Measurements from ENCODE around the gene FAM131C. TPM values are rescaled to one million over a fixed set of nuclear protein-coding genes. Genes with fewer than 3 reads are reported as not detected.
"Not testable (repeated sequence)": the region's sequence is repeated elsewhere in the genome, so short reads cannot be mapped to it uniquely, and the experiment has no call there.

Gene FAM131C
- total RNA-seq, 1 donor, result 0.36 TPM

DNA sequence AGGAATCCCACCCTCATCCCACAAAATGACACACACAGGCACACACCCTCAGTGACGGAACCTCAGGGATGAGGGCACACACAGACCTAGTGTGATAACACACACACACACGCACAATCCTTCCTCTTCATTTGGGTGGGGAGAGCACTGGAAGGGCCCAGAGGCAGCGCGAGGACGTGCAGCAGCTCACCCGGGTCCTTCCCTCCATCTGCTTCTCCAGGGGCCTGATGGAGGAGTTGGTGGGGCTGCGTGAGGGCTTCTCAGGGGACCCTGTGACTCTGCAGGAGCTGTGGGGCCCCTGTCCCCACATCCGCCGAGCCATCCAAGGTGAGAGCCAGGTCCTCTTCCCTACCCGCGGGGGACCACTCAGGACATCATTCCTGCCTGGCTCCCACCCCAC, 51.1 kb downstream of the FAM131C start:
- peak; percentile 29 for DNase-seq (ENCODE audit: insufficient read length, low spot score, missing footprints)
- H3K4me2 ChIP-seq (ENCODE audit: insufficient read depth, low read length), result no peak overlapping the region

DNA sequence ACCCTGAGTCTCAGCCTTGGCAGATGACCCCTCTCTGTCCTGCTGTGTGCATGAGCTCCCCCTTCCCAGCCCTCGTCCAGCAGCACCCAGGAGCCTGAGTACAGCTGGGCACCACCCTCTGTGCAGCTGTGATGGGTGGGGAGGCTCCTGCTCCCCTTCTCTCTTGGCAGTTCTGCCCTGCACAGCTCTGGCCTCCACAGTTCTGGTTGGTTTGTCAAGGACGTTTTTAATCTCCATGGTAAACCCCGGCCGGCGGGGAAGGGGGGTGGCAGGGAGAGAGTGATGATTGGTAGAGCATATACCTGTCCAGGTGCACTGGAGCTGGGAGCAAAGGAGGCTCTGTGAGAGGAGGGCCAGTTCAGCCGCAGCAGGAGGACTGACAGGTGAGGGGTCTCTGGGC, 51.8 kb downstream of the FAM131C start, which contains the start of gene CLCNKA:
TSS of gene CLCNKA (plus strand) at position 356 of the 400 bp plus-strand sequence. CDS start 584 bp downstream, outside the sequence.
- H3K4me2 ChIP-seq (ENCODE audit: insufficient read depth, low read length), result no peak within 1 kb of the TSS
- no peaks in the 10 kb centered on the region for H4K20me1 ChIP-seq (ENCODE audit: insufficient read depth, low read length)
- H3K27me3 ChIP-seq (ENCODE audit: insufficient read depth, low read length), result no peaks in the 10 kb centered on the region
- TF ChIP-seq, protein P1, sequence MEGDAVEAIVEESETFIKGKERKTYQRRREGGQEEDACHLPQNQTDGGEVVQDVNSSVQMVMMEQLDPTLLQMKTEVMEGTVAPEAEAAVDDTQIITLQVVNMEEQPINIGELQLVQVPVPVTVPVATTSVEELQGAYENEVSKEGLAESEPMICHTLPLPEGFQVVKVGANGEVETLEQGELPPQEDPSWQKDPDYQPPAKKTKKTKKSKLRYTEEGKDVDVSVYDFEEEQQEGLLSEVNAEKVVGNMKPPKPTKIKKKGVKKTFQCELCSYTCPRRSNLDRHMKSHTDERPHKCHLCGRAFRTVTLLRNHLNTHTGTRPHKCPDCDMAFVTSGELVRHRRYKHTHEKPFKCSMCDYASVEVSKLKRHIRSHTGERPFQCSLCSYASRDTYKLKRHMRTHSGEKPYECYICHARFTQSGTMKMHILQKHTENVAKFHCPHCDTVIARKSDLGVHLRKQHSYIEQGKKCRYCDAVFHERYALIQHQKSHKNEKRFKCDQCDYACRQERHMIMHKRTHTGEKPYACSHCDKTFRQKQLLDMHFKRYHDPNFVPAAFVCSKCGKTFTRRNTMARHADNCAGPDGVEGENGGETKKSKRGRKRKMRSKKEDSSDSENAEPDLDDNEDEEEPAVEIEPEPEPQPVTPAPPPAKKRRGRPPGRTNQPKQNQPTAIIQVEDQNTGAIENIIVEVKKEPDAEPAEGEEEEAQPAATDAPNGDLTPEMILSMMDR (IDR thresholded peaks at IDR 0.05; ENCODE audit: extremely low read depth, low read depth, low read length), result no peak
- H3K4me1 ChIP-seq (ENCODE audit: insufficient read depth, low read length), result peaks cover 41% of the 10 kb centered on the region
- no peaks in the 10 kb centered on the region for H3K36me3 ChIP-seq (ENCODE audit: insufficient read depth, low read length)
- H3K79me2 ChIP-seq (ENCODE audit: insufficient read depth, low read length), result peaks cover 9% of the 10 kb centered on the region
- no peak within 1 kb of the TSS for H3K27ac ChIP-seq (ENCODE audit: low read depth, low read length)
- peak; percentile 66 for DNase-seq (ENCODE audit: insufficient read length, low spot score, missing footprints)
- H2AFZ ChIP-seq (ENCODE audit: low read length), result no peak within 1 kb of the TSS
- H3K9me3 ChIP-seq (ENCODE audit: low read depth, low read length), result no peaks in the 10 kb centered on the region
- no peak within 1 kb of the TSS for H3K4me3 ChIP-seq (ENCODE audit: insufficient read depth, low read length)

More for the DNA sequence above, 51.1 kb downstream of the FAM131C start:
- TF ChIP-seq, protein P1 (IDR thresholded peaks at IDR 0.05; ENCODE audit: extremely low read depth, low read depth, low read length), result no peak
- Histone ChIP-seq H3K27ac (ENCODE audit: low read depth, low read length) (no peak overlapping the region), H3K9me3 (ENCODE audit: low read depth, low read length) (no peaks in the 10 kb centered on the region), H4K20me1 (ENCODE audit: insufficient read depth, low read length) (no peaks in the 10 kb centered on the region), H3K27me3 (ENCODE audit: insufficient read depth, low read length) (no peaks in the 10 kb centered on the region), H3K36me3 (ENCODE audit: insufficient read depth, low read length) (no peaks in the 10 kb centered on the region), H2AFZ (ENCODE audit: low read length) (no peak overlapping the region), H3K4me3 (ENCODE audit: insufficient read depth, low read length) (no peak overlapping the region), H3K79me2 (ENCODE audit: insufficient read depth, low read length) (peaks cover 2% of the 10 kb centered on the region), H3K4me1 (ENCODE audit: insufficient read depth, low read length) (peaks cover 33% of the 10 kb centered on the region)

DNA sequence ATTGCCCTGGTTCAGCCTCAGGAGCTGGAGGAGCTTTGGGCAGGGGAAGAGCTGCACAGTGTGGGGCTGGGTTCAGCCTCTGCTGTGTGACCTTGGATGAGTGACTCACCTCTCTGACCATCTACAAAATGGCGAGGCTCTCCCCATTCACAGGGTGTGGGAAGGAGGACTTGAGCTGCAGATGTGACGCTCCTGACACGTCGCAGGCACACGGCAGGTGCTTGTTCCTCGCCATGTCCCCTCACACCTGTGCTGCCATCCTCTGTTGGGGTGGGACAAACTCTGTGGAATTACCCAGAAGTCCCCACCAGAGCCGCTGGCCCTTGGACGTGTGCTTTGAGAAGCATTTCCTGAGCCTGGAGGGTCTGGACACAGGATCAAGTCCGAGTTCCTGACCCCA, 52.6 kb downstream of the FAM131C start:
- not testable (repeated sequence) for H3K4me2 ChIP-seq (ENCODE audit: insufficient read depth, low read length); H3K4me3 ChIP-seq (ENCODE audit: insufficient read depth, low read length); H2AFZ ChIP-seq (ENCODE audit: low read length); H3K9me3 ChIP-seq (ENCODE audit: low read depth, low read length); H3K27ac ChIP-seq (ENCODE audit: low read depth, low read length); H3K27me3 ChIP-seq (ENCODE audit: insufficient read depth, low read length); DNase-seq (ENCODE audit: insufficient read length, low spot score, missing footprints); H3K36me3 ChIP-seq (ENCODE audit: insufficient read depth, low read length); H4K20me1 ChIP-seq (ENCODE audit: insufficient read depth, low read length)
- peaks cover 10% of the 10 kb centered on the region for H3K79me2 ChIP-seq (ENCODE audit: insufficient read depth, low read length)
- peaks cover 48% of the 10 kb centered on the region for H3K4me1 ChIP-seq (ENCODE audit: insufficient read depth, low read length)

DNA sequence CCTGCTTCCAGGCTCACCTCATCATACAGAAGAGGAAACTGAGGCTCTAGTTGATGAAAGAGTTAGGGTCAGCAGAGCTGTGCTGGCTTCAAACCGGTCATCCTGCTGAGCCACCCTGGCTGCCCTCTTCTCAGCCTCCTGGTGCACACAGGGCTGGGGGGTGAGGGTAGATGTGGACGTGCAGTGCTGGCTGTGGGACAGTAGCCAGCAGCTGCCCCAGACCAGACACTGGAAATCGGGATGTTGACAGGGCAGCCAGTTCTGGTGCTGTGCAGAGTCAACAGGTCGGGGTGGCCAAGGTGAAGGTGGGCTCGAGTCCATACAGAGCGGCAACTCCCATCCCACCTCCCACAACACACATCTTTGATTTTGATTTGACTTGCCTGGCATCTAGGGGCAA, 53.1 kb downstream of the FAM131C start:
- H3K4me2 ChIP-seq (ENCODE audit: insufficient read depth, low read length), result no peak overlapping the region
- H3K79me2 ChIP-seq (ENCODE audit: insufficient read depth, low read length), result peaks cover 10% of the 10 kb centered on the region
- peak overlapping the region; percentile 7 for H2AFZ ChIP-seq (ENCODE audit: low read length)
- peaks cover 51% of the 10 kb centered on the region for H3K4me1 ChIP-seq (ENCODE audit: insufficient read depth, low read length)
- peak overlapping the region; percentile 97 for H3K27ac ChIP-seq (ENCODE audit: low read depth, low read length)
- no peaks in the 10 kb centered on the region for H4K20me1 ChIP-seq (ENCODE audit: insufficient read depth, low read length)
- H3K27me3 ChIP-seq (ENCODE audit: insufficient read depth, low read length), result no peaks in the 10 kb centered on the region
- no peak overlapping the region for H3K4me3 ChIP-seq (ENCODE audit: insufficient read depth, low read length)
- TF ChIP-seq, protein P1 (IDR thresholded peaks at IDR 0.05; ENCODE audit: extremely low read depth, low read depth, low read length), result no peak
- H3K9me3 ChIP-seq (ENCODE audit: low read depth, low read length), result no peaks in the 10 kb centered on the region
- H3K36me3 ChIP-seq (ENCODE audit: insufficient read depth, low read length), result no peaks in the 10 kb centered on the region
- DNase-seq (ENCODE audit: insufficient read length, low spot score, missing footprints), result peak; percentile 85

Data from osteoblast (primary cell).